Measurements from ENCODE around the gene TPPP3. TPM values are rescaled to one million over a fixed set of nuclear protein-coding genes. Genes with fewer than 3 reads are reported as not detected.

TPPP3 gene
- total and polyA plus RNA-seq, 9 of the 15 experiments (the other 6 are each of a cell fraction or from before 2014, with no cell fraction given): 0.13 to 0.50 (median 0.36) TPM; not detected in 2

DNA sequence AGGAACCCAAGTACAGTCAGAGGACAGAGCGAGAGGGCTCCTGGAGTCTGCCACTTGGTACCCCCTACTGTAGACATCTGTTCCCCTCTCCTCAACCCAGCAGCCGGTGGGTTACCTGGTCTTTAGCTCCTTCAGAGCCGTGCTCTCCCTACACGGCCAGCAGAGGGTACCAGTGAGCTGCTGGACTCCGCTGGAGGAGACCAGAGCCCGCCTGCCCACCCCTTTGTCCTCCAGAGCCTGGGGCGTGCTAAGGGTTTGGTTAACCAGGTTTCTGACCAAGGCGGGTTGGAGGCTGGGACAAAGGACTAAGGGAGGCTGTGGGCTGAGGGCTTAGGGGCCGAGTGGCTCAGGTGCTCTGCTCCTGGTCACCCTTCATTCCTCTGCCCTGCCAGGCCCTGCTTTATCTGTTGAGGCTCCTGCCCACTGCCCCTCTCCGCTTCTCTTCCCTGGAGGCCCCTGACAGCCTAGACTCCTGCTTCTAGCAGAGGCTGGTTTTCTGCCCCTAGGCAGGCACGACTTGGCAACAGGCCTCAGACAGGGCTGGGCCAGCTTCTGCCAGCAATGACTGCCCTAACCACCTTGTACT lies 34.9 kb upstream of the TPPP3 start (continued):
- TF ChIP-seq, protein P1, sequence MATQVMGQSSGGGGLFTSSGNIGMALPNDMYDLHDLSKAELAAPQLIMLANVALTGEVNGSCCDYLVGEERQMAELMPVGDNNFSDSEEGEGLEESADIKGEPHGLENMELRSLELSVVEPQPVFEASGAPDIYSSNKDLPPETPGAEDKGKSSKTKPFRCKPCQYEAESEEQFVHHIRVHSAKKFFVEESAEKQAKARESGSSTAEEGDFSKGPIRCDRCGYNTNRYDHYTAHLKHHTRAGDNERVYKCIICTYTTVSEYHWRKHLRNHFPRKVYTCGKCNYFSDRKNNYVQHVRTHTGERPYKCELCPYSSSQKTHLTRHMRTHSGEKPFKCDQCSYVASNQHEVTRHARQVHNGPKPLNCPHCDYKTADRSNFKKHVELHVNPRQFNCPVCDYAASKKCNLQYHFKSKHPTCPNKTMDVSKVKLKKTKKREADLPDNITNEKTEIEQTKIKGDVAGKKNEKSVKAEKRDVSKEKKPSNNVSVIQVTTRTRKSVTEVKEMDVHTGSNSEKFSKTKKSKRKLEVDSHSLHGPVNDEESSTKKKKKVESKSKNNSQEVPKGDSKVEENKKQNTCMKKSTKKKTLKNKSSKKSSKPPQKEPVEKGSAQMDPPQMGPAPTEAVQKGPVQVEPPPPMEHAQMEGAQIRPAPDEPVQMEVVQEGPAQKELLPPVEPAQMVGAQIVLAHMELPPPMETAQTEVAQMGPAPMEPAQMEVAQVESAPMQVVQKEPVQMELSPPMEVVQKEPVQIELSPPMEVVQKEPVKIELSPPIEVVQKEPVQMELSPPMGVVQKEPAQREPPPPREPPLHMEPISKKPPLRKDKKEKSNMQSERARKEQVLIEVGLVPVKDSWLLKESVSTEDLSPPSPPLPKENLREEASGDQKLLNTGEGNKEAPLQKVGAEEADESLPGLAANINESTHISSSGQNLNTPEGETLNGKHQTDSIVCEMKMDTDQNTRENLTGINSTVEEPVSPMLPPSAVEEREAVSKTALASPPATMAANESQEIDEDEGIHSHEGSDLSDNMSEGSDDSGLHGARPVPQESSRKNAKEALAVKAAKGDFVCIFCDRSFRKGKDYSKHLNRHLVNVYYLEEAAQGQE (IDR thresholded peaks at IDR 0.05; ENCODE audit: borderline replicate concordance): peak; percentile 83
- TF ChIP-seq, protein P1 (CRISPR knock-in tag; IDR thresholded peaks at IDR 0.05; ENCODE audit: low read depth): no peak
- 0 out of 2 replicates have a peak, but pooled peaks have one; percentile 26 for TF ChIP-seq ATF7 (IDR thresholded peaks at IDR 0.05)
- TF ChIP-seq CC2D1A (IDR thresholded peaks at IDR 0.05): peak; percentile 69
- TF ChIP-seq, protein P2, sequence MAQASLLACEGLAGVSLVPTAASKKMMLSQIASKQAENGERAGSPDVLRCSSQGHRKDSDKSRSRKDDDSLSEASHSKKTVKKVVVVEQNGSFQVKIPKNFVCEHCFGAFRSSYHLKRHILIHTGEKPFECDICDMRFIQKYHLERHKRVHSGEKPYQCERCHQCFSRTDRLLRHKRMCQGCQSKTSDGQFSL (CRISPR knock-in tag; IDR thresholded peaks at IDR 0.05): 0 out of 2 replicates have a peak, but pooled peaks have one; percentile 26
- TF ChIP-seq, protein P2 (tag; IDR thresholded peaks at IDR 0.05): no peak
- no peak for TF ChIP-seq ZNF224 (CRISPR knock-in tag; IDR thresholded peaks at IDR 0.05)
- TF ChIP-seq STAG1 (CRISPR knock-in tag; IDR thresholded peaks at IDR 0.05; ENCODE audit: borderline replicate concordance): peak; percentile 33; the same call in 1 of the 2 replicates
- TF ChIP-seq ZC3H4 (CRISPR knock-in tag; IDR thresholded peaks at IDR 0.05; ENCODE audit: borderline replicate concordance): no peak
- 0 out of 2 replicates have a peak, but pooled peaks have one; percentile 18 for TF ChIP-seq SP1 (CRISPR knock-in tag; IDR thresholded peaks at IDR 0.05)
- peak; percentile 38; the same call in 1 of the 2 replicates for TF ChIP-seq KLF16 (IDR thresholded peaks at IDR 0.05)
- TF ChIP-seq ESRRA (IDR thresholded peaks at IDR 0.05; ENCODE audit: borderline replicate concordance, low read depth): 0 out of 2 replicates have a peak, but pooled peaks have one; percentile 26
- no peak for TF ChIP-seq ZNF253 (CRISPR knock-in tag; conservative IDR thresholded peaks at IDR 0.05)
- TF ChIP-seq SMC3 (conservative IDR thresholded peaks at IDR 0.05; ENCODE audit: insufficient read depth, low read depth, low read length): peak; percentile 94
- peak; percentile 58; the same call in 1 of the 2 replicates for TF ChIP-seq RB1 (IDR thresholded peaks at IDR 0.05; ENCODE audit: low read depth)

Measured in K562 (cell line).